T-helper 2 cell treated with Interferon-gamma antibody and Interleukin-4, amounts not matched to agents 100 ng/mL and 5 ng/mL, for 36 hours (primary cell): Measurements from ENCODE around the gene ZBTB16. TPM values are rescaled to one million over a fixed set of nuclear protein-coding genes. Genes with fewer than 3 reads are reported as not detected.

Experiments
- intact Hi-C: fragments of 100-400 bp; cut with micrococcal nuclease; formaldehyde crosslinking; loops from one replicate; pipeline ENCODE4 v1.15.1; 2023
- total RNA-seq: library from RNA; stranded (reverse); gene quantifications from 2 replicates; pipeline ENCODE4 v1.2.3, GENCODE V29; 2022

Gene ZBTB16
- total RNA-seq, 1 donor from 2014 or later = 13.7 TPM

DNA sequence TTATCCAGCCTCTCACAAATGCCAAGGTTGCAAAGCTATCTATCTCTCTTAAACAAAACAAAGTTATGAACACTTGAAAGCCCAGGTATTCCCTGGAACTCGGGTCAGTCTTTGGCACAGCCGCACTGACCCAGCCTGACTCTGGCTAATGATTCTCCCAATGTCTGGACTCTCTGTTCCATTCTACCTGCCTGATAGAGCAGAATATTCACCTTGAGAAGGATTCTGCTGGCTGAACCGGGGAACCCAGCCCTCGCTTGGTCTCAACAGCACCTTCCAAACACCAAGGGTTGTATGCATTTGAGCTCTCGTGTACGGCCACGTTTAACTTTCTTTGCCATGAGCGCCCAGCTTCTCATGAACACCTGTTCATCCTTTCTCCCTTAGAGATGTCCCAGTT, 116.8 kb downstream of the ZBTB16 start:
- intact Hi-C loops = no loop called here

DNA sequence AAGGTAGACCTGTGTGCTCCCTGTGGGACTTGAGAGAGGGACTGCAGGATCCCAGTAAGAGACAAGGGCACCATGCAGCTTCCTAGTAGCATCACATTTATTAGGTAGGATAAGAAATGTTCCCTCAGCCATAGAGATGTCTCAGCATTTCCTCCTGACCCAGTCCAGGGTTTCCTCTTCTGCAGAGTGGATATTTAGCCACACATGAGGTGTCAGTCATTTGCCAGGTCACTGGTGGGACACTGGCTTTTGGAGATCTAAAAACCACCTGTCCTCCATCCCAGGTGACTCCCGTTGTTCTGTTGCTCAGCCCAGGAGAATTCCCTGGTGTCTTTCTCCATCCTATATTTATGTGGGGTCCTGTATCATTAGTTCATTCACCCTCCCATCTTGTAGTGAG, 119.1 kb downstream of the ZBTB16 start:
- intact Hi-C loops = no loop called here

DNA sequence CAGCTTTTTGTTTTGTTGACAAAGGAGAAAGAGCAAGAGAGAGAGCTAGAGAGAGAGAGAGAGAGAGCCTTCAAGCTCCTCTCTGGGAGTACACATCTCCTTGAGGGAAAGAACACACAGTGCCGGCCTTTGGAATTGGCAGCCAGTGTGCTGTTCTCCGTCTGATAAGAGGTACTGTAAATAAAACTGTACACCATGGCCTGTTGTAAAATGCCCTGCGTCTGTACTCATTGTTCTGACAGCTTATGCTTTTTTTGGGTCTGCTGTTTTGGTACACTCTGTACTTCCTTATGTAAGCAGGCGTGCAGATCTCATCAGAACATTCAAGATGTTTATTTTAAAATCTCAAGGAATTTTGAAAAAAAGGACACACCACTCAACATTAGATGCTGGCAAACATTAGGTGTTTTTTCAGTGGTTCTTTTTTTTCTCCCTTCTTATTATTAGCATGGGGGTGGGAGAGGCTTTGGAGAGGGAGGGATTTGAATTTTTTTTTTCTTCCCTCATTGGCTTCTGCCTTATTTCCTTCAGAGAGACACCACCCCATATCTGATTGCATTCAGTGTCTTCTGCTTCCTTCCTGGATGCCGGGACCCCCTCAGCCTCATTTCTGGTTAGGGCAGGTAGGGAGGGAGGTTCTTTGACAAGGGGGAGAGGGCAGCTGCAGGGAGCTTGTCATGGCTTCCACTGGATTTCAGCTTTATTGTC, 119.9 kb downstream of the ZBTB16 start:
- intact Hi-C loops = no loop called here

DNA sequence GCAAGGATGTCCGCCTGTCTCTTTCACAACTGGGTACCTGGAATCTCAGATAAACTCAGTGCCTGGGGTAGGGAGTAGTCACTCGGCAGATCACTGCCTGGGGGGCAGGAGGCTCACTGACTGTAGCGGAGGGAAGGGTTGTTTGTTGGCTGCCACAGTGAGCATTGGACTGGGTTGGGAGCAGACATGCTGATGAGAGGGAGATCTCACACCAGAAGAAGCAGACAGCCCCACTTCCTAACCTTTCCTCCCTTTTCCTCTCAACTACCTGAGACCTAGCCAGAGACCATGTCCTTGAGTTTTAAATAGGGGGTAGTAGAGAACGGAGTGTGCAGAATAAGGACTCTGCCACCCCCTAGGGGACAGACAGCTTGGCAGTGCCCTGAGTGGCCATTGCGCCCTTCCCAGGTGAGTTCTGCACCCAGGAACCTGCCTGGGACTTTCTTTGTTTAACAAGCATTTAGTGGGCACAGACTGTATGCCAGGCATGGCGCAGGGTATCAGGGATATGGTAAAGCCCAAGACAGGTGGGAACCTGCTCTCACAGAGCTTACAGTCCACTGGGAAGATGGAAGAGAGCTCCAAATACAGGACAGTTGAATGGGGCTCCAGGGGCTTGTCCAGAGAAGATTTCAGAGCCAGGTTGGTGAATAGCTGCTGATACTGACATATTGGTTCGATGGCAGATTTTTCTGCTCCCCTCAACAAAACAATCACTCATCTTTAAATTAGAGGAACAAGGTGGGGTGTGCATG, 121.0 kb downstream of the ZBTB16 start:
- intact Hi-C loops = no loop called here

DNA sequence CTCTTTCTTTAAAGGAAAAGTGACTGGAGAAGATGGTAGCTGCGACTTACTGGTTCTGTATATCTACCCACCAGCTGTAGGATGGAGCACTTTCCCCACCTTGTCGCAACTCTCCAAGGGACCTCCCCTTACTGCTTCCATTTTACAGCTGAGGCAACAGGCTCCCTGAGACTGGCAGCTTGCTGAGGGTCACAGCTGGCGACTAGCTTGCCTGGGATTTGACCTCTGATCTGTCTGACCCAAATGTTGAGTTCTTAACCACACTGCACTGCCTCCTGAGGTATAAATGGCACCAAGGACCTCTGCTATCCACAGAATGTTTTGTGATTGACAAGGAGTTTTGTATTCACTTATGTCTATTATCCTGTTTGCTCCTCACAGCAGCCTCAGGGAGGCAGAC, 121.7 kb downstream of the ZBTB16 start:
- intact Hi-C loops = no loop called here

DNA sequence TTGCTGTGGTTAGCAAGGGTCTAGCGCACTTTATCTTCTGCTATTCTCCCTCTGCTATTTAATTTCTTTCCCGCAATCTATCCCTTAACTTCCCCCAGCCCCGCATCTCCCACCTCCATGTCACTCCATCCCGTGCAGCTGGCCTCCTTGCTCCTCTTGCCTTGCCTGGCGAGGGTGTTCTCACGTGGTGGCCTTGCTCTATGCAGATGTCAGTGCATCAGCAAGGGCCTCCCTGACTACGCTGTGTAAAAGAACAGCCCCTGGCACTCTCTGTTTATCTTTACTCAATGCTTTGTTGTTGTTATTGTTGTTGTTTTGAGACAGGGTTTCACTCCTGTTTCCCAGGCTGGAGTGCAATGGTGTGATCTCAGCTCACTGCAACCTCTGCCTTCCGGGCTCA, 122.2 kb downstream of the ZBTB16 start:
- intact Hi-C loops = loop anchor here (2.0 kb wide), 1 partner anchor 121 kb away; no protein-coding TSS in a partner anchor

DNA sequence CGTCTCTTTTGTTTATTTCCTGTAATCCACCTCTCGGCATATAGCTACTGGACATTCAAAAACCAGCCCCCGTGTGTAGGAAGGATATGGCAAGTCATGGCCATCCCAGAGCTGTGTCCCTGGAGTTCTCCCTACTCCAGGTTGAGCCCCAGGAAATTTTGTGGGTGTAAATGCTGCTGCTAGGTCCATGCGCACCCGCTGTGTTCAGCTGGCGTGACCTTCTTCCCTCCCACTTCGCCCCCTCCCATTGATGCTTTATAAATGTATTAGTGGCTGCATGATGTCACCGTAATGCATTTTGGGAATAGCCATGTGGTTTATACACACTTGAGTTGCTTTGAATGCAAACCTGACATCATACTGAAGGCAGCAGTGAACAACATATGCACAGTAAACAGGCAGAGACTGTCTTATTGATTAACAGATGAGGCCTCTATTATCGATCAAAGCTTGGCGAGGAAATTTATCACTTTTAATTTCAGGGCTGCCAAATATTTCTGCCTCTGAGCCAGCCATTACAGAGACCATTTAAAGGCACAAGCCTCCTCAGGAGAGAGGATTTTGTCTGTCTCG, 123.0 kb downstream of the ZBTB16 start:
- intact Hi-C loops = loop anchor here (1.0 to 2.0 kb wide), 7 partner anchors 9 to 122 kb away; no protein-coding TSS in a partner anchor

DNA sequence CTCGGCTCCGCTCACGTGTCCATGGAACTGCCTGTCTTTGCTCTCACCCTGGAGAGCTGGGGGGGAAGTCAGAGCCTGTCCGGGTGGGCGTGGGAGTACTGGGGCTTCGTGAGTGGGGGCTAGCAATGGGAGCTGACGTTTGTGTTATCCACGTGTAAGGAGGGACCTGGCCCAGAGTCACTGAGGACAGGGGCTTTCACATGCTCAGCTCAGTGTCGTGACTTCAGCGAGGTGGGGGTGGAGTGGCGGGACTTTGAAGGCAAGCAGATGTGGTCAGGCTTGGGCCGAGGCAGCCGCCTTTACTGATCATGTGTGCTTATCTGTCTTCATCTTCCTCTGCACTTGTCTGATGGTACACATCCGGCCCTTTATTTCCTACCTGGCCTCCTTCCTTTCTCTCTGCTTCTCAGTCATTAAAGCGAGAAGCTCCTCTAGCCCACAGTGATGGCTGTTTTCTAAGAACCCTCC, 123.6 kb downstream of the ZBTB16 start:
- intact Hi-C loops = loop anchor here (1.0 to 2.0 kb wide), 7 partner anchors 10 to 122 kb away; no protein-coding TSS in a partner anchor

DNA sequence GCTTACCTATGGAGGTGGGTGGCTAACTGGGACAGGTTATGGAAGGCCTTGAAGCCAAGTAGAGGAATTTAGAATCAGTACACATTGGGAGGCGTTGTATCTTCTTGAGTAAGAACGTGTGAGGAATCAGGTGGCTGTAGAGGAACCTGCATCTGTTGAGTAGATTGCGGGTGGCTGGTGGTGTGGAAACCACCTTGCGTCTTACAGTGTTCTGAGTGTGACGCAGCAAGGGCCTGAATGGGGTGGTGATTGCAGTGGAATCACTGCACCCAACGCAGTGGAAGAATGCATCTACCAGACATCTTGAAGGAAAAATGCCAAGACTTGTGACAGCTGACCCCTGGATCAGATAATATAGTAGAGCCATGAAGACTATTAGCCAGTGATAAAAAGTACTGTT, 125.9 kb downstream of the ZBTB16 start:
- intact Hi-C loops = no loop called here

DNA sequence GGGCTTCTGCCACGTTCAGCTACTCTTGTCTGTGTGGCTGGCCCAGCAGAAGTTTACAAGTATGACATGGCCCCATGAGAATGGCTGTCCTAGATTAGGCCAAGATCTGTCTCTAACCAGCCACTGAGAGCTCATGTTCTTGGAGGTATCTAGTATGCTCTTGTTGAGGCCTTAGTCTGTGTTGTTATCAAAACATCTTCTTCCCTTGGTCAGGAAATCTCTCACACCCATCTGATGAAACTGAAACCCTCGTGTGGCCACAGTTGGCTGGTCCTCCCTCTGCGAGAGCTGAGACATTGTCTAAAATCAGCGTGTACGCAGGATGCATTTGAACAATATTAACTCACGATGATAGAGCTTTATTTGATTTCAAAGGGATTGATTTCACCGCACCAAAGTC, 127.7 kb downstream of the ZBTB16 start:
- intact Hi-C loops = no loop called here

DNA sequence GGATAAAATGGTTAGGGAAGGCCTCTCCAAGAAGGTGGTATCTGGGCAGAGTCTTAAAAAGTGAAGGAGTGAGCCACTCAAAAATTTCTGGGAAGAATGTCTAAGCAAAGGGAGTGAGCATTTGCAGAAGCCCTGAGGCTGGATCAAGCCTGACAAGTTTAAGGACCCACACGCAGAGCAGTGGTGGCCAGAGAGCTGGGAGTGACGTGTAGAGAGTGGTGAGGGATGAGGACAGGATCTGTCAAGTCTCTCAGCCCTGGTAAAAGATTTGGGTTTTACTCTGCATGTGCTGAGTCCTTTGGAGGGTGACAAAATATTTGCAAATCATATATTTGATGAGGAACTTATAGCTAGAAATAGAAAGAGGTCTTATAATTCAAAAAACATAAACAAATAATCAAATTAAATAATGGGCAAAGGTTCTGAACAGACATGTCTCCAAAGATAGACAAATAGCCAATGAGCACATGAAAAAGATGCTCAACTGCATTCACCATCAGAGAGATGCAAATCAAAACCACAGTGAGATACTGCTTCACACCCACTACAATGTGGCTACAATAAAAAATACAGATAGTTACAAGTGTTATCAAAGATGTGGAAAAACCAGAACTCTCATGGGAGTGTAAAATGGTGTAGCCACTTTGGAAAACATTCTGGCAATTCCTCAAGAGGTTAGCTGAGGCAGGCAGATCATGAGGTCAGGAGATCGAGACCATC, 129.5 kb downstream of the ZBTB16 start:
- intact Hi-C loops = no loop called here

DNA sequence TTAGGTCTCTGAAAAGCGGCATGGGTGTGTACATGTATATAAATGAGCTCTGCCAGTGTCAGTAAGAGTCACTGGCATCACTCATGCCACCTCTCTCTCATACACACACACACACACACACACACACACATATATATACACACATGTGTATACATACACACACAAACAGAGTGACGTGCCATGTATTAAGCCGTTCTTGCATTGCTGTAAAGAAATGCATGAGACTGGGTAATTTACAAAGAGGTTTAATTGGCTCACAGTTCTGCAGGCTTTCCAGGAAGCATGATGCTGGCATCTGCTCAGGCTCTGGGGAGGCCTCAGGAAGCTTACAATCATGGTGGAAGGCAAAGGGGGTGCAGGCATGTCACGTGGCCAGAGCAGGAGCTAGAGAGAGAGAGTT, 131.1 kb downstream of the ZBTB16 start:
- intact Hi-C loops = no loop called here

DNA sequence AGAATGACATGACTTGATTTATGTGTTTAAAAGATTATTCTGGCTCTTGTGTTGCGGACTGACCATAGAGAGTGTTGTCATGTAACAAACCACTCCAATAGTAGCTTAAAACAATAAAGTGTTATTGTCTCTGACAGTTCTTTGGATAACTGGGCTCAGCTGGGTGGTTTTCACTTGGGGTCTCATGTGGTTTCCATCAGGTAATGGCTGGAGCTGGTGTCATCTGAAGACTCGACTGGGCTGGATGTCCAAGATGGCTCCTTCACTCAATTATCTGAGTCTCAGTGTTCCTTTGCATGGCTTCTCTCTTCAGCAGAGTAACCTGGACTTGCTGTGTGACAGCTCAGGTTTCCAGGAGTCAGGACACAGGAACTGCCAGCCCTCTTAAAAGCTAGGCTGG, 132.4 kb downstream of the ZBTB16 start:
- intact Hi-C loops = no loop called here

DNA sequence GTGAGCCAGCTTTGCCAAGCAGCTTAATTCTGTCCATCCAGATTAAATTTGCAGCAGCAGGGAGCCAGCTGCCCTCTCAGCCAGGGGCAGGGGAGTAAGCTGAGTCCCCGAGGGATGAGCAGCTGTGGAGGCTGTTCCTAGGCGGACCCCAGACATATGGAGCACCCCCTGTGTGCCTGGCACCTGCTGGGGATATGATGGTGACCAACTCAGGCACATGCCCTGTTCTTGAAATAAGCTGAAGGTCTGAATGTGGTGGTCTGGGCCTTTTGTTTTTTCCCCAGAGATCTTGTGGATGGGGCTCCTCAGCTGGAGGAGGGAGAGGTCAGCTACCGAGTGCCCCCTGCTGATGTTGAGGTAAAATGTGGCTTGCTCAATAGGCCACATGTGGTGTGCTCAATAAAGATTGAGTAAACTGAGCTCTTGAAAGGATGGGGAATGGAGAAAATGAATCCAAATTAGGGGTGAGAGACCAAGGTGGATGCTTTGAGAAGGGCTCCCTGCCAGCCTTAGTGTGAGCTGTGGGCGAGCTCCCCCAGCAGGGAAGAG, 133.4 kb downstream of the ZBTB16 start:
- intact Hi-C loops = no loop called here

DNA sequence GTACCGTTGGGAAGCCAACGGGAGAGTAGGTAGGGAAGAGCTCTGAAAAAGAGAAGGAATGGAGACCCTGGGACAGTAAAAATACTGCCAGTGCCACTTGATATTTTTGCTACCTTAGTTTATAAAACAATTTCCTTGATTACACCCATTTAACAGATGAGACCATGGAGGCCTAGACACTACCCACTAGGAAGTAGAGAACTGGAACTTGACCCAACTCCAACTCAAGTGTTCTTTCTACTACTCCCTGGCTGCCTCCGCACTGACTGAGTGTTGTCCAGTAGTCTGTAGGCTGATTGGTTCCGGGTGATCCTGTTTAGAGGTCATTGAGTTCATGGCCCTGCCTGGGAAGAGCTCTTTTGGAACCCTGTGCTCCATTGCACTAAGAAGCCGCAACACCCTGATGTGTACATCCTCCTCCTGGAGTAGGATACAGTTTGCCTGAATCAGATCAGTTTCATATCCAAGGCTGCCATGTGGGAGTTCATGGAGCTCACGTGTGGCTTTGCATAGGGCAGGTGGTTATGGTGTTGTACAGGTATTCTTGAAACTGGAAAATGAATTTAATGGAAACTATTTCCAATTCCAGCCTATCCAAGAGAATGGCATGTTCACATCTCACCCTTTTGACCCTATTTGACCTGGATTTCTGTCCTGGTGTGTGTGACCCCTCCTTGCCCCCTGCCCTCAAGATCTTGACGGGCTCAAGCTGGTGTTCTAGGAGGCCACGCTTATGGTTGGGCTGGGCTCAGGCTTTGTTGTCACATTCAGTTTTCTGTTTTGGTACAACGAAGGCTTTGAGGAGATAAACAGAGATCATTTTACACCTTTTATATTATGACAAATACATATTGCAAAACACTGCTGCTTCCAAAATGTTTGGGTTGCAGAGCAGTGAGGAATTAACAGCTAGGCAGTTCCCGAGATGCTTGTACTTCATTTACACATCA, 134.5 kb downstream of the ZBTB16 start:
- intact Hi-C loops = no loop called here

DNA sequence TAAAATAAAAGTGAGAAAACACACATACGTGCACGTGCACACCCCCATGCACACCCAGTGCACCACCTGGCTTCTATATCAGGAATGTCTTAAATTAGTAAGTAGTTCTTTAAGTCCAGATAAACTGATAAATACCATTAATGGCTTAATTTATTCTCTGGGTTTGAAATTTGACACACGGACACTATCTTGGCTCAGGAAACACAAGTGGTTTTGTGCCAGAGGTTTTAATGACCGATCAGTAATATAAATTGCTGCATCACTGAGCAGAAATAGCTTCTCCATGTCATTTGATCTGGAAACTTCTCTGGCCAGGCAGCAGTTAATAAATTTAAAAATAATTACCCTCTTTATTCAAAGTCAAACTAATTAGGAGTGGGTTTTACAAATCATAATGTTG, 135.2 kb downstream of the ZBTB16 start:
- intact Hi-C loops = loop anchor here (5.0 kb wide), 3 partner anchors 32 to 157 kb away; partner anchors contain the start of gene ZBTB16

DNA sequence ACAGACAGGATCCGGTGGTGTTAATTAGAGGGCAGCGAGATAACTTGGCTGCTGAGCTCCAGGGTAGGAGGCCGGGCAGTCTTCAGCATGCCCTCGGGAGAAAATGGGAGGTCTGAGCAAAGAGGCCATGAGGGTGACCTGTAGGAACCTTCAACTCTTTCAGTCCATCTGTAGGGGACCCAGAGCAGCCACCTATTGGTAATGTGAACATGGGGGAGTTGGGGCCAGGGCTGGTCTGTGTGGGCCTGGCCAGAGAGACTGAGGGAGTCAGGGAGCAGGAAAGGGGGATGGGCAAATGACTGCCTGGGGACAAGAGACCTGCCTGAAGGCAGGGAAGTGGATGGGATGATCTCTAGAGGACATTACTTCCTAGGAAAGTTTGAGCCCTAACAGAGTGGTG, 135.6 kb downstream of the ZBTB16 start:
- intact Hi-C loops = loop anchor here (5.0 kb wide), 3 partner anchors 33 to 158 kb away; partner anchors contain the start of gene ZBTB16

DNA sequence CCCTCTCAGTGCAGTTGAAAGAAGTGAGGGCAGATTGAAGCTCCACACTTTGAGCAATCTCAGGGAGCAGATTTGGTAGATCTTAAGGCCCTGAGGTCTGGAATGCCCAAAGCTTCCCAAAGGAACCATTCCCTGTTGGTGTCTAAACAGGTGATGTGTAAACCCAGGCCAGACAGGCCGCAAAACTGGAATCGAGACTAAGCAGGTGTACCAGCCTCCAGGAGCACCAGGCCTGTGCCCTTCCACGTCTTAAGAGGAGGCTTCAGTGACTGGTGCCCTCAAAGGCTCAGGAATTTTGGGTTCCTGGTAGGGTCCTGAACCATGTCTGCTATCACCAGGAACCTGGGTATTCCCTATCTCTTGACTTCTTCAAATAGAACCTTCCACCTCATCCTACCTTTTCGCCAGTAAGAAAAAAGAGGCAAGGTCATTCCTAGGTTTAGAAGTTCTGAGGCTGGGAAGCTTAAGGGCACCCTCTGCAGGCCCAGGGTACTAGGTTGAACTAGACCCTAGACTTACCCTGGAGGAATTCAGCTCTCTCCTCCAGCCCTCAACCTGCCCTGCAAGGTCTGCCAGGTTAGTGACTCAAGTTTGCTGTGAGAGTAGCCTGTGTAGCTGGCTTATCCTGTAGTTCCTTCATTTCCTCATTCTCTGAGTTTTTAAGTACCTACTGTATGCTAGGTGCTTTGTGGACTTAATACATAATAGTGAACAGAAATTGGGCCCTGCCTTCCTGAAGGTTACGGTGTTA, 136.6 kb downstream of the ZBTB16 start:
- intact Hi-C loops = loop anchor here (5.0 kb wide), 3 partner anchors 34 to 159 kb away; partner anchors contain the start of gene ZBTB16
